H1 (cell line): ENCODE data around the gene NPHS2. TPM values are rescaled to one million over a fixed set of nuclear protein-coding genes. Genes with fewer than 3 reads are reported as not detected.

Source experiments
- CTCF ChIA-PET: fragments of 300-600 bp; sonication (Branson Sonifier 250); formaldehyde crosslinking; loops from one replicate; lab custom pipeline; 2021; ENCODE audit not compliant: partially characterized antibody; lab: Charles Lee
- POLR2A ChIA-PET: fragments of 300-600 bp; sonication (Branson Sonifier 250); formaldehyde crosslinking; loops from one replicate; lab custom pipeline; 2021; ENCODE audit warnings: inconsistent platforms; ENCODE audit not compliant: partially characterized antibody; lab: Charles Lee
- DNase-seq, 2 experiments: peaks; one replicate each; pipeline versions ENCODE4 v3.0.0 to v3.0.0-alpha.2; 2010 to 2022; ENCODE audit warnings: low spot score in 2 of 2, low read depth in 1 of 2, mixed read lengths in 1 of 2
- FAIRE-seq: peaks from 2 replicates; lab custom pipeline; 2011; peaks lifted over from hg19 to GRCh38; lab: Jason Lieb, UNC
- H2AFZ ChIP-seq: 2 replicates; pipeline ENCODE4 v1.8.1; 2012; ENCODE audit warnings: low read length, inconsistent platforms
- H2AK5ac ChIP-seq: 2 replicates; pipeline ENCODE4 v1.6.1; 2013; ENCODE audit warnings: low read depth, low read length
- H2BK120ac ChIP-seq: replicated peaks from 2 replicates; pipeline ENCODE3; 2013; ENCODE audit warnings: low read depth, low read length, inconsistent platforms
- H2BK12ac ChIP-seq: 2 replicates; pipeline ENCODE4 v1.6.1; 2013; ENCODE audit warnings: low read depth, low read length
- H2BK15ac ChIP-seq: 2 replicates; pipeline ENCODE4 v1.6.1; 2013; ENCODE audit warnings: low read length
- H2BK20ac ChIP-seq: 2 replicates; pipeline ENCODE4 v1.6.1; 2013; ENCODE audit warnings: low read length
- H2BK5ac ChIP-seq: 2 replicates; pipeline ENCODE4 v1.6.1; 2013; ENCODE audit warnings: low read depth, low read length
- H3K14ac ChIP-seq: 2 replicates; pipeline ENCODE4 v1.6.1; 2013; ENCODE audit warnings: inconsistent platforms; ENCODE audit not compliant: insufficient read length
- H3K18ac ChIP-seq: 2 replicates; pipeline ENCODE4 v1.6.1; 2013; ENCODE audit warnings: low read length; ENCODE audit errors: extremely low read depth
- H3K23ac ChIP-seq: 2 replicates; pipeline ENCODE4 v1.6.1; 2013; ENCODE audit warnings: inconsistent platforms; ENCODE audit not compliant: insufficient read length
- H3K23me2 ChIP-seq: 2 replicates; pipeline ENCODE4 v1.6.1; 2013; ENCODE audit warnings: low read depth, low read length
- H3K27ac ChIP-seq: 2 replicates; pipeline ENCODE4 v1.6.1; 2011; ENCODE audit warnings: low read depth, low read length, inconsistent platforms
- H3K27me3 ChIP-seq, 4 experiments: replicated peaks in 1 of 4; 1 replicate in 1 of 4; 2 replicates in 3 of 4; pipeline versions ENCODE4 v1.6.1 to v1.8.1; 2011 to 2013; ENCODE audit warnings: low read length in 3 of 4, mild to moderate bottlenecking in 3 of 4, inconsistent platforms in 2 of 4, mixed read lengths in 2 of 4, moderate library complexity in 1 of 4; ENCODE audit not compliant: control insufficient read depth in 3 of 4, insufficient read depth in 3 of 4; ENCODE audit errors: extremely low read depth in 1 of 4
- H3K36me3 ChIP-seq, 4 experiments: 2 replicates each; pipeline versions ENCODE4 v1.6.1 to v1.8.1; 2011 to 2013; ENCODE audit warnings: mild to moderate bottlenecking in 4 of 4, low read length in 3 of 4, moderate library complexity in 2 of 4, control low read depth in 1 of 4, inconsistent platforms in 1 of 4; ENCODE audit not compliant: insufficient read depth in 4 of 4, control insufficient read depth in 2 of 4
- H3K4ac ChIP-seq: replicated peaks from 2 replicates; pipeline ENCODE3; 2013; ENCODE audit warnings: low read length, low read depth, mixed read lengths, inconsistent platforms; ENCODE audit not compliant: insufficient read length
- H3K4me1 ChIP-seq, 4 experiments: replicated peaks in 1 of 4; 1 replicate in 1 of 4; 2 replicates in 3 of 4; pipeline versions ENCODE4 v1.6.1 to v1.8.1; 2011 to 2013; ENCODE audit warnings: low read length in 3 of 4, inconsistent platforms in 2 of 4, mixed read lengths in 1 of 4; ENCODE audit not compliant: insufficient read depth in 4 of 4, control insufficient read depth in 3 of 4
- H3K4me2 ChIP-seq, 2 experiments: 2 replicates each; pipeline versions ENCODE4 v1.6.1 to v1.8.1; 2011 to 2013; ENCODE audit warnings: low read depth in 2 of 2, low read length in 2 of 2, control low read depth in 1 of 2, inconsistent platforms in 1 of 2, mild to moderate bottlenecking in 1 of 2; ENCODE audit not compliant: insufficient read depth in 1 of 2
- H3K4me3 ChIP-seq, 4 experiments: fragments of 200-600, 300-600 bp in 1 of 4; sonication (generic), shearing (Covaris generic), sonication (Bioruptor Twin) in 1 of 4; 2 replicates each; pipeline versions ENCODE4 v1.5.1 to v1.8.1; 2011 to 2016; ENCODE audit warnings: low read length in 4 of 4, low read depth in 3 of 4, control low read depth in 2 of 4, inconsistent platforms in 2 of 4, mild to moderate bottlenecking in 2 of 4, mixed read lengths in 1 of 4, moderate library complexity in 1 of 4; ENCODE audit not compliant: insufficient read depth in 2 of 4; ENCODE audit errors: extremely low read depth in 1 of 4
- H3K56ac ChIP-seq: replicated peaks from 2 replicates; pipeline ENCODE3; 2013; ENCODE audit warnings: low read depth, mild to moderate bottlenecking, mixed read lengths, low read length, inconsistent platforms; ENCODE audit not compliant: insufficient read length
- H3K79me1 ChIP-seq: 2 replicates; pipeline ENCODE4 v1.6.1; 2013; ENCODE audit warnings: low read depth, low read length, control low read depth
- H3K79me2 ChIP-seq, 2 experiments: 2 replicates each; pipeline versions ENCODE4 v1.6.1 to v1.8.1; 2012 to 2013; ENCODE audit warnings: low read length in 2 of 2, mild to moderate bottlenecking in 2 of 2, inconsistent platforms in 1 of 2; ENCODE audit not compliant: insufficient read depth in 2 of 2, control insufficient read depth in 1 of 2
- H3K9ac ChIP-seq, 4 experiments: replicated peaks in 1 of 4; 1 replicate in 1 of 4; 2 replicates in 3 of 4; pipeline versions ENCODE4 v1.6.1 to v1.8.1; 2011 to 2013; ENCODE audit warnings: low read depth in 3 of 4, low read length in 3 of 4, control low read depth in 2 of 4, mild to moderate bottlenecking in 2 of 4, moderate library complexity in 2 of 4, inconsistent platforms in 1 of 4; ENCODE audit errors: extremely low read depth in 1 of 4
- H3K9me3 ChIP-seq, 2 experiments: 2 replicates each; pipeline versions ENCODE4 v1.6.1 to v1.8.1; 2012 to 2013; ENCODE audit warnings: mild to moderate bottlenecking in 2 of 2, moderate library complexity in 2 of 2, control low read depth in 1 of 2, inconsistent platforms in 1 of 2, low read depth in 1 of 2, low read length in 1 of 2, mixed read lengths in 1 of 2; ENCODE audit not compliant: insufficient read depth in 2 of 2
- H4K20me1 ChIP-seq, 2 experiments: replicated peaks in 1 of 2; 2 replicates each; pipeline versions ENCODE3 to v1.8.1; 2011 to 2013; ENCODE audit warnings: inconsistent platforms in 2 of 2, low read length in 2 of 2, mild to moderate bottlenecking in 1 of 2; ENCODE audit not compliant: insufficient read depth in 2 of 2, control insufficient read depth in 1 of 2
- H4K5ac ChIP-seq: 2 replicates; pipeline ENCODE4 v1.6.1; 2013; ENCODE audit warnings: low read length, low read depth, mixed read lengths, inconsistent platforms; ENCODE audit not compliant: insufficient read length
- H4K8ac ChIP-seq: 2 replicates; pipeline ENCODE4 v1.8.0; 2013; ENCODE audit warnings: mild to moderate bottlenecking, moderate library complexity, low read length, inconsistent platforms; ENCODE audit not compliant: insufficient read depth; ENCODE audit errors: extremely low read depth
- H4K91ac ChIP-seq: replicated peaks from 2 replicates; pipeline ENCODE3; 2013; ENCODE audit warnings: low read length, mixed read lengths, inconsistent platforms; ENCODE audit not compliant: insufficient read length
- BRCA1 ChIP-seq: IDR thresholded peaks from 2 replicates; pipeline ENCODE4 v1.6.1; 2012; ENCODE audit warnings: low read depth, low read length, improper control_type of control experiment
- WGBS, 2 experiments: shearing (Covaris generic) in 1 of 2; methylation state at CpG; one replicate each; pipeline versions ENCODE4 v1.1.6 to v1.1.7; 2013 to 2015; ENCODE audit warnings: low lambda C conversion rate in 2 of 2, mixed read lengths in 2 of 2, inconsistent platforms in 1 of 2, low coverage in 1 of 2, missing lambda C conversion rate in 1 of 2; ENCODE audit not compliant: insufficient replicate concordance in 2 of 2, insufficient coverage in 1 of 2, insufficient read length in 1 of 2; ENCODE audit errors: extremely low coverage in 1 of 2, missing lambda C conversion rate in 1 of 2; 5-methylcytosine and 5-hydroxymethylcytosine counted together
- polyA plus RNA-seq, 7 experiments: library from polyadenylated mRNA; depleted of rRNA in 3 of 7; stranded (reverse) in 5 of 7; unstranded in 2 of 7; fragments of >200 nt in 5 of 7; fragments of 200-250 nt in 2 of 7; gene quantifications; 1 replicate in 5 of 7; 2 replicates in 1 of 7; 4 replicates in 1 of 7; pipeline versions ENCODE4 v1.2.1 to v1.2.3, GENCODE V29; 2011 to 2013; ENCODE audit warnings: missing spikeins in 2 of 7, mixed read lengths in 2 of 7
- total RNA-seq: library from RNA; stranded (reverse); fragmentation: NEBNext Ultra II Directional; extraction: Animal tissue kit (Norgen Biotek cat#: 25700); gene quantifications from 2 replicates; pipeline ENCODE4 v1.2.1, GENCODE V29; 2021
- TF ChIP-seq, protein P1 (sequence below): IDR thresholded peaks from 2 replicates; pipeline ENCODE4 v1.6.1; 2012; ENCODE audit warnings: inconsistent platforms
- TF ChIP-seq, protein P2 (sequence below): IDR thresholded peaks from 2 replicates; pipeline ENCODE4 v1.6.1; 2011; ENCODE audit warnings: low read depth, mild to moderate bottlenecking, low read length; ENCODE audit not compliant: insufficient read depth

NPHS2 gene
- total and polyA plus RNA-seq, 2 of the 8 experiments (the other 6 are each of a cell fraction or from before 2014, with no cell fraction given) = not detected

DNA sequence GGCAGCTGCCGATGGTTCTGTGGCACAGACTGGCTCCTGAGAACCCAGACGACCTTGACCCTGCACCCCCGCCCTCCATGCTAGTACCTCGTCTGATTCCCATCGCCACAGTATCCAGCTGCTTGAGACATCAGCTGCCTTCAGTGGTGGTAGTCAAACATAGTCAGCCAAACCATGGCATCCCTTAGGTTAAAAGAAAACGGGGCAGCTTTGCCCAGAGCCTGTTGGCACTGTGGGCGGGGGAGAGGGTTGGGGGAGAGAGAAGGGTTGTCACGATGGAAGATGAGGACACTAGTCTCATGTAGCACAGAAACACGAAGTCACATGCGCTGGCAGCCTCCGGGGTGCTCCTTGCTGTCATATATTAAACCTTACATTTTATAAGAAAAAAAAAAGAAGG is 14.9 kb upstream of the NPHS2 start:
- Histone ChIP-seq H4K20me1 (no peaks in the 10 kb centered on the region), H2AK5ac (no peak overlapping the region), H4K91ac (no peak overlapping the region), H3K27ac (no peak overlapping the region), H3K9ac (no peak overlapping the region), H2BK120ac (no peak overlapping the region), H3K9me3 (peaks cover 3% of the 10 kb centered on the region in 2 experiments; a peak in 2 of 4 replicates), H3K4me3 (no peak overlapping the region), H3K4ac (no peak overlapping the region), H2BK15ac (no peak overlapping the region), H2BK12ac (no peak overlapping the region), H3K23ac (no peak overlapping the region), H3K36me3 (no peaks in the 10 kb centered on the region; a peak in 1 of 8 replicates), H2AFZ (no peak overlapping the region), H3K14ac (no peak overlapping the region), H4K8ac (no peak overlapping the region), H3K27me3 (peaks cover 13 to 55% (median 36%) of the 10 kb centered on the region in 4 experiments), H3K79me1 (no peaks in the 10 kb centered on the region), H2BK5ac (no peak overlapping the region), H3K56ac (no peak overlapping the region), H3K79me2 (no peaks in the 10 kb centered on the region), H2BK20ac (no peak overlapping the region), H4K5ac (no peak overlapping the region), H3K23me2 (no peaks in the 10 kb centered on the region), H3K4me2 (no peak overlapping the region), H3K4me1 (no peaks in the 10 kb centered on the region; a peak in 1 of 7 replicates), H3K18ac (no peak overlapping the region)
- DNase-seq (no peak), FAIRE-seq (no peak)
- ChIA-PET POLR2A (no interaction called here), CTCF (interaction anchor here (0.7 to 1.5 kb wide), 6 partner anchors 9 to 129 kb away, joined by 3 read pairs; no protein-coding TSS in a partner anchor)
- 85% methylated on average over 10 of the region's 11 CpGs; no CpG with 5 or more reads in 1 of the 2 experiments for whole genome bisulfite sequencing, 2 experiments
- TF ChIP-seq BRCA1 = no peak
- TF ChIP-seq, protein P1, sequence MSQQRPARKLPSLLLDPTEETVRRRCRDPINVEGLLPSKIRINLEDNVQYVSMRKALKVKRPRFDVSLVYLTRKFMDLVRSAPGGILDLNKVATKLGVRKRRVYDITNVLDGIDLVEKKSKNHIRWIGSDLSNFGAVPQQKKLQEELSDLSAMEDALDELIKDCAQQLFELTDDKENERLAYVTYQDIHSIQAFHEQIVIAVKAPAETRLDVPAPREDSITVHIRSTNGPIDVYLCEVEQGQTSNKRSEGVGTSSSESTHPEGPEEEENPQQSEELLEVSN = no peak
- TF ChIP-seq, protein P2, sequence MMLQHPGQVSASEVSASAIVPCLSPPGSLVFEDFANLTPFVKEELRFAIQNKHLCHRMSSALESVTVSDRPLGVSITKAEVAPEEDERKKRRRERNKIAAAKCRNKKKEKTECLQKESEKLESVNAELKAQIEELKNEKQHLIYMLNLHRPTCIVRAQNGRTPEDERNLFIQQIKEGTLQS = no peak
